ENCODE data around the gene CMSS1. TPM values are rescaled to one million over a fixed set of nuclear protein-coding genes. Genes with fewer than 3 reads are reported as not detected.

CMSS1 gene
- total and polyA plus RNA-seq, 2 of the 13 experiments (the other 11 are each of a cell fraction or from before 2014, with no cell fraction given) = 6.4 to 48.7 TPM

DNA sequence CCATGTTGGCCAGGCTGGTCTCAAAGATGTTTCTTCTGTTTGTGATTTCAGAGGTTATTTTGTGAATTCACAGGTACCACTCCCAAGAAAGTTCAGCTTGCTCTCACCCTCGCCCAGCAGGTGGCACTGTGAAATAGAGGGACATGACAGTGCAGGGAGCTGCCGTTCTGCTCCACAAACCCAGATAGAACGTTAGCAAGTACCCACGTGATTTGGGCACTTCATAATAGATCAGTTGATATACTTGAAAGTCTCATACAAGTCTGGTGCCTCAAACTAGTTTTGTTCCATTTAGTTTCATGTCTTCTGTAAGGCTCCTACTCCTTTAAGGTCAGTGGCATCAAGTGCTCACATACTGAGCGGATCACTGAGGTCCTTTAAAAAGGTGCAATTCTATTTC, 251.2 kb downstream of the CMSS1 start (continued):
- TF ChIP-seq HMGXB4 (CRISPR knock-in tag; IDR thresholded peaks at IDR 0.05; ENCODE audit: borderline replicate concordance in 1 of 2, low read depth in 1 of 2) = peak; percentile 41 to 66; a peak in 2 of 4 replicates
- no peak for TF ChIP-seq MYC (CRISPR knock-in tag; IDR thresholded peaks at IDR 0.05; ENCODE audit: borderline replicate concordance)
- no peak for TF ChIP-seq SAFB2 (CRISPR knock-in tag; IDR thresholded peaks at IDR 0.05; ENCODE audit: borderline replicate concordance, low read depth)
- TF ChIP-seq FIP1L1 (IDR thresholded peaks at IDR 0.05; ENCODE audit: borderline replicate concordance, insufficient read depth, low read depth, low read length) = no peak
- TF ChIP-seq ZNF256 (CRISPR knock-in tag; conservative IDR thresholded peaks at IDR 0.05) = no peak
- TF ChIP-seq ZBTB42 (CRISPR knock-in tag; IDR thresholded peaks at IDR 0.05) = no peak
- no peak for TF ChIP-seq JUNB (CRISPR knock-in tag; IDR thresholded peaks at IDR 0.05; ENCODE audit: borderline replicate concordance)
- TF ChIP-seq JUND (CRISPR knock-in tag; IDR thresholded peaks at IDR 0.05) = no peak
- TF ChIP-seq, protein P1, sequence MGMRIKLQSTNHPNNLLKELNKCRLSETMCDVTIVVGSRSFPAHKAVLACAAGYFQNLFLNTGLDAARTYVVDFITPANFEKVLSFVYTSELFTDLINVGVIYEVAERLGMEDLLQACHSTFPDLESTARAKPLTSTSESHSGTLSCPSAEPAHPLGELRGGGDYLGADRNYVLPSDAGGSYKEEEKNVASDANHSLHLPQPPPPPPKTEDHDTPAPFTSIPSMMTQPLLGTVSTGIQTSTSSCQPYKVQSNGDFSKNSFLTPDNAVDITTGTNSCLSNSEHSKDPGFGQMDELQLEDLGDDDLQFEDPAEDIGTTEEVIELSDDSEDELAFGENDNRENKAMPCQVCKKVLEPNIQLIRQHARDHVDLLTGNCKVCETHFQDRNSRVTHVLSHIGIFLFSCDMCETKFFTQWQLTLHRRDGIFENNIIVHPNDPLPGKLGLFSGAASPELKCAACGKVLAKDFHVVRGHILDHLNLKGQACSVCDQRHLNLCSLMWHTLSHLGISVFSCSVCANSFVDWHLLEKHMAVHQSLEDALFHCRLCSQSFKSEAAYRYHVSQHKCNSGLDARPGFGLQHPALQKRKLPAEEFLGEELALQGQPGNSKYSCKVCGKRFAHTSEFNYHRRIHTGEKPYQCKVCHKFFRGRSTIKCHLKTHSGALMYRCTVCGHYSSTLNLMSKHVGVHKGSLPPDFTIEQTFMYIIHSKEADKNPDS (CRISPR knock-in tag; IDR thresholded peaks at IDR 0.05) = no peak
- no peak for TF ChIP-seq CREM (IDR thresholded peaks at IDR 0.05)
- TF ChIP-seq CREM (CRISPR knock-in tag; IDR thresholded peaks at IDR 0.05) = no peak
- TF ChIP-seq KLF12 (CRISPR knock-in tag; IDR thresholded peaks at IDR 0.05; ENCODE audit: borderline replicate concordance) = no peak
- no peak for TF ChIP-seq TRIM22 (IDR thresholded peaks at IDR 0.05)
- TF ChIP-seq HDAC2 (CRISPR knock-in tag; IDR thresholded peaks at IDR 0.05) = no peak
- no peak for TF ChIP-seq PBX3 (CRISPR knock-in tag; IDR thresholded peaks at IDR 0.05; ENCODE audit: borderline replicate concordance)
- no peak for TF ChIP-seq HNRNPH1 (optimal IDR thresholded peaks at IDR 0.05; ENCODE audit: low read depth, low read length)
- no peak for TF ChIP-seq HMGA1 (CRISPR knock-in tag; conservative IDR thresholded peaks at IDR 0.05)
- no peak for TF ChIP-seq STAT5B (CRISPR knock-in tag; IDR thresholded peaks at IDR 0.05)
- no peak for TF ChIP-seq SIN3B (IDR thresholded peaks at IDR 0.05; ENCODE audit: low read length)
- no peak for TF ChIP-seq GTF2F1 (IDR thresholded peaks at IDR 0.05; ENCODE audit: low read length)
- TF ChIP-seq IKZF4 (CRISPR knock-in tag; IDR thresholded peaks at IDR 0.05; ENCODE audit: borderline replicate concordance, low read depth, not compliant biosample characterization) = no peak

Data from HepG2 (cell line).